IMR-90 (cell line): ENCODE data around the gene COA5. TPM values are rescaled to one million over a fixed set of nuclear protein-coding genes. Genes with fewer than 3 reads are reported as not detected.

Source experiments
- ATAC-seq: fragments of 200-7000 bp; cut with Tn5 transposase; 2 replicates; pipeline ENCODE4 v1.9.1; 2020; ENCODE audit warnings: low read depth, mild to moderate bottlenecking, moderate library complexity
- BruUV-seq: library from RNA; stranded (reverse); fragments of 400-500 nt; replicated peaks from 2 replicates; lab custom pipeline; 2021; lab: Mats Ljungman, UMichigan
- CTCF ChIA-PET: fragments of 300-600 bp; formaldehyde crosslinking; extraction: SDS; loops from one replicate; lab custom pipeline; 2021; ENCODE audit warnings: antibody characterized with exemption; lab: Yijun Ruan, JAX
- POLR2A ChIA-PET: fragments of 300-600 bp; sonication (Branson Sonifier 250); formaldehyde crosslinking; loops from one replicate; lab custom pipeline; 2022; ENCODE audit warnings: antibody characterized with exemption; ENCODE audit not compliant: unreplicated experiment; lab: Charles Lee
- DNase-seq: peaks from one replicate; pipeline ENCODE4 v3.0.0; 2013
- H2AFZ ChIP-seq: replicated peaks from 2 replicates; pipeline ENCODE3; 2013; ENCODE audit warnings: low read length, mild to moderate bottlenecking; ENCODE audit not compliant: poor library complexity
- H2AK5ac ChIP-seq: 2 replicates; pipeline ENCODE4 v1.6.1; 2013; ENCODE audit warnings: low read depth, low read length, inconsistent platforms
- H2AK9ac ChIP-seq: replicated peaks from 2 replicates; pipeline ENCODE3; 2013; ENCODE audit warnings: mild to moderate bottlenecking, low read depth, low read length, moderate library complexity; ENCODE audit not compliant: poor library complexity
- H2BK120ac ChIP-seq: 2 replicates; pipeline ENCODE4 v1.6.1; 2013; ENCODE audit warnings: low read depth, low read length, inconsistent platforms
- H2BK15ac ChIP-seq: 3 replicates; pipeline ENCODE4 v1.6.1; 2013; ENCODE audit warnings: low read depth, low read length, inconsistent platforms
- H2BK20ac ChIP-seq: 2 replicates; pipeline ENCODE4 v1.6.1; 2013; ENCODE audit warnings: low read depth, mild to moderate bottlenecking, inconsistent platforms, low read length, moderate library complexity
- H2BK5ac ChIP-seq: 2 replicates; pipeline ENCODE4 v1.6.1; 2013; ENCODE audit warnings: mild to moderate bottlenecking, low read depth, low read length, inconsistent platforms; ENCODE audit not compliant: poor library complexity, severe bottlenecking
- H3K14ac ChIP-seq: replicated peaks from 2 replicates; pipeline ENCODE4 v1.6.1; 2013; ENCODE audit warnings: low read depth, low read length, inconsistent platforms
- H3K18ac ChIP-seq: 2 replicates; pipeline ENCODE4 v1.6.1; 2013; ENCODE audit warnings: low read depth, low read length, control low read depth
- H3K23ac ChIP-seq: 2 replicates; pipeline ENCODE4 v1.6.1; 2013; ENCODE audit warnings: low read depth, low read length, inconsistent platforms
- H3K27ac ChIP-seq: 2 replicates; pipeline ENCODE4 v1.5.1; 2013; ENCODE audit warnings: mild to moderate bottlenecking, control low read depth, low read length; ENCODE audit not compliant: insufficient read depth
- H3K27me3 ChIP-seq: 2 replicates; pipeline ENCODE4 v1.6.1; 2013; ENCODE audit warnings: low read length; ENCODE audit not compliant: control insufficient read depth, insufficient read depth
- H3K36me3 ChIP-seq: 2 replicates; pipeline ENCODE4 v1.6.1; 2013; ENCODE audit warnings: low read length, mixed read lengths; ENCODE audit not compliant: control insufficient read depth, insufficient read depth
- H3K4ac ChIP-seq: 2 replicates; pipeline ENCODE4 v1.6.1; 2013; ENCODE audit warnings: low read depth, low read length, inconsistent platforms
- H3K4me1 ChIP-seq: 2 replicates; pipeline ENCODE4 v1.6.1; 2013; ENCODE audit warnings: low read length, mixed read lengths; ENCODE audit not compliant: control insufficient read depth, insufficient read depth
- H3K4me2 ChIP-seq: 2 replicates; pipeline ENCODE4 v1.6.1; 2013; ENCODE audit warnings: low read depth, mild to moderate bottlenecking, control low read depth, low read length, moderate library complexity
- H3K4me3 ChIP-seq: 2 replicates; pipeline ENCODE4 v1.5.1; 2013; ENCODE audit warnings: low read depth, mild to moderate bottlenecking, control low read depth, low read length, moderate library complexity; ENCODE audit not compliant: insufficient read depth
- H3K56ac ChIP-seq: 2 replicates; pipeline ENCODE4 v1.6.1; 2013; ENCODE audit warnings: low read length, inconsistent platforms; ENCODE audit not compliant: insufficient read depth; ENCODE audit errors: extremely low read depth
- H3K79me1 ChIP-seq, 2 experiments: 2 replicates each; pipeline ENCODE4 v1.6.1; 2013; ENCODE audit warnings: low read length in 2 of 2, inconsistent platforms in 1 of 2, low read depth in 1 of 2
- H3K9ac ChIP-seq: 2 replicates; pipeline ENCODE4 v1.6.1; 2013; ENCODE audit warnings: low read depth, low read length, control low read depth
- H3K9me1 ChIP-seq: 2 replicates; pipeline ENCODE4 v1.6.1; 2013; ENCODE audit warnings: low read length, inconsistent platforms; ENCODE audit not compliant: insufficient read depth
- H3K9me3 ChIP-seq: 2 replicates; pipeline ENCODE4 v1.6.1; 2013; ENCODE audit warnings: low read length; ENCODE audit not compliant: control insufficient read depth, insufficient read depth
- H4K20me1 ChIP-seq: 2 replicates; pipeline ENCODE4 v1.6.1; 2013; ENCODE audit warnings: low read length, inconsistent platforms; ENCODE audit not compliant: insufficient read depth
- H4K5ac ChIP-seq: 2 replicates; pipeline ENCODE4 v1.6.1; 2013; ENCODE audit warnings: mild to moderate bottlenecking, low read depth, low read length, control low read depth
- H4K8ac ChIP-seq, 2 experiments: 2 replicates each; pipeline ENCODE4 v1.6.1; 2013; ENCODE audit warnings: low read depth in 2 of 2, low read length in 2 of 2, control low read depth in 1 of 2, inconsistent platforms in 1 of 2
- H4K91ac ChIP-seq: 2 replicates; pipeline ENCODE4 v1.6.1; 2013; ENCODE audit warnings: low read depth, low read length, inconsistent platforms; ENCODE audit not compliant: insufficient read depth
- BHLHE40 ChIP-seq: fragments of 150-350 bp; IDR thresholded peaks from 2 replicates; pipeline ENCODE4 v1.6.1; 2016; ENCODE audit warnings: mild to moderate bottlenecking, low read depth, low read length
- CEBPB ChIP-seq: IDR thresholded peaks from 2 replicates; pipeline ENCODE4 v1.6.1; 2012; ENCODE audit warnings: low read depth, low read length, improper control_type of control experiment
- ELK1 ChIP-seq: fragments of 150-350 bp; IDR thresholded peaks from 2 replicates; pipeline ENCODE4 v1.6.1; 2016; ENCODE audit warnings: low read depth, mild to moderate bottlenecking, low read length, moderate library complexity, borderline replicate concordance
- MAFK ChIP-seq: IDR thresholded peaks from 2 replicates; pipeline ENCODE4 v1.6.1; 2012; ENCODE audit warnings: low read depth, low read length, improper control_type of control experiment
- MAZ ChIP-seq: IDR thresholded peaks from 2 replicates; pipeline ENCODE4 v1.6.1; 2012; ENCODE audit warnings: low read depth, mild to moderate bottlenecking, low read length, improper control_type of control experiment, moderate library complexity, borderline replicate concordance
- MXI1 ChIP-seq: IDR thresholded peaks from 2 replicates; pipeline ENCODE4 v1.6.1; 2012; ENCODE audit warnings: low read depth, mild to moderate bottlenecking, low read length, moderate library complexity, borderline replicate concordance
- NFE2L2 ChIP-seq: fragments of 150-350 bp; IDR thresholded peaks from 2 replicates; pipeline ENCODE4 v1.6.1; 2016; ENCODE audit warnings: low read depth, mild to moderate bottlenecking, low read length
- POLR2A ChIP-seq: IDR thresholded peaks from 2 replicates; pipeline ENCODE4 v1.6.1; 2012; ENCODE audit warnings: mild to moderate bottlenecking, low read depth, low read length
- RAD21 ChIP-seq: IDR thresholded peaks from 2 replicates; pipeline ENCODE4 v1.6.1; 2012; ENCODE audit warnings: low read length, improper control_type of control experiment
- RFX5 ChIP-seq: IDR thresholded peaks from 2 replicates; pipeline ENCODE4 v1.8.0; 2012; ENCODE audit warnings: low read depth, mild to moderate bottlenecking, low read length, moderate library complexity
- SMC3 ChIP-seq: fragments of 150-350 bp; IDR thresholded peaks from 2 replicates; pipeline ENCODE4 v1.6.1; 2016; ENCODE audit warnings: low read depth, mild to moderate bottlenecking, antibody characterized with exemption, low read length, moderate library complexity
- USF2 ChIP-seq: fragments of 150-350 bp; IDR thresholded peaks from 2 replicates; pipeline ENCODE4 v1.6.1; 2017; ENCODE audit warnings: mild to moderate bottlenecking, antibody characterized with exemption, low read length, low read depth
- WGBS, 2 experiments: methylation state at CpG; one replicate each; pipeline versions ENCODE4 v1.1.5 to v1.1.7; 2013; ENCODE audit warnings: missing lambda C conversion rate in 2 of 2; ENCODE audit not compliant: insufficient read length in 1 of 2; ENCODE audit errors: extremely low coverage in 2 of 2; 5-methylcytosine and 5-hydroxymethylcytosine counted together
- dilution Hi-C: fragments of 300-500 bp; cut with HindIII; formaldehyde crosslinking; loops from one replicate; pipeline ENCODE4 v1.14.3; 2018; ENCODE audit warnings: low sequenced_read_pairs; ENCODE audit not compliant: unreplicated experiment
- in situ Hi-C: fragments of 300-500 bp; cut with MboI; formaldehyde crosslinking; loops from 3 replicates; pipeline ENCODE4 v1.14.3; 2019; ENCODE audit warnings: low sequenced_read_pairs, inconsistent platforms, mixed read lengths
- intact Hi-C: fragments of 100-400 bp; cut with micrococcal nuclease; formaldehyde crosslinking; loops from 2 replicates; pipeline ENCODE4 v1.10.0; 2022
- polyA plus RNA-seq, 3 experiments: library from polyadenylated mRNA; depleted of rRNA; stranded (reverse); fragments of >200 nt; gene quantifications; 2 replicates each; pipeline ENCODE4 v1.2.3, GENCODE V29; 2012; ENCODE audit warnings: low replicate concordance in 1 of 3
- total RNA-seq: library from RNA; depleted of rRNA; stranded (reverse); fragments of >200 nt; gene quantifications from 2 replicates; pipeline ENCODE4 v1.2.3, GENCODE V29; 2012

The COA5 gene
- total and polyA plus RNA-seq, 2 of the 4 experiments (the other 2 are of a cell fraction) = 8.4 to 14.2 TPM

- 20% methylated on average over 1 of the region's 4 CpGs; no CpG with 5 or more reads in 1 of the 2 experiments for WGBS, 2 experiments
- Histone ChIP-seq H2AFZ (no peak overlapping the region), H3K9me3 (no peaks in the 10 kb centered on the region), H2BK120ac (no peak overlapping the region), H3K4ac (no peak overlapping the region), H3K14ac (no peak overlapping the region), H3K56ac (no peak overlapping the region), H4K8ac (no peak overlapping the region), H3K4me3 (no peak overlapping the region), H2AK5ac (no peak overlapping the region), H4K20me1 (no peaks in the 10 kb centered on the region), H3K23ac (no peak overlapping the region), H2BK5ac (no peak overlapping the region), H3K9me1 (no peaks in the 10 kb centered on the region), H3K18ac (no peak overlapping the region), H2BK20ac (no peak overlapping the region), H4K5ac (no peak overlapping the region), H3K27ac (no peak overlapping the region), H2AK9ac (no peak overlapping the region), H2BK15ac (no peak overlapping the region), H3K4me1 (no peaks in the 10 kb centered on the region), H3K36me3 (no peaks in the 10 kb centered on the region), H4K91ac (no peak overlapping the region), H3K27me3 (peaks cover 6% of the 10 kb centered on the region), H3K79me1 (no peaks in the 10 kb centered on the region), H3K9ac (no peak overlapping the region), H3K4me2 (no peak overlapping the region)
- intact Hi-C loops = loop anchor here (10.0 kb wide), 1 partner anchor 1608 kb away; no protein-coding TSS in a partner anchor
- no peak for DNase-seq
- in situ Hi-C loops = no loop called here
- no TSS peak for BruUV-seq
- ATAC-seq = no peak
- dilution Hi-C loops = no loop called here
- no peak for TF ChIP-seq SMC3
- TF ChIP-seq CEBPB = no peak
- TF ChIP-seq MXI1 = no peak
- TF ChIP-seq ELK1 = no peak
- no peak for TF ChIP-seq MAZ
- TF ChIP-seq BHLHE40 = no peak
- TF ChIP-seq POLR2A = no peak
- no peak for TF ChIP-seq RFX5
- no peak for TF ChIP-seq NFE2L2
- TF ChIP-seq MAFK = no peak
- no peak for TF ChIP-seq USF2
- no peak for TF ChIP-seq RAD21
- POLR2A ChIA-PET = no interaction called here
- CTCF ChIA-PET = interaction anchor here (0.9 kb wide), 1 partner anchor 410 kb away, joined by 4 read pairs; no protein-coding TSS in a partner anchor
These were observed 48.5 kb upstream of the COA5 start for GRCh38 chr2:98656800-98657199.
